Stimulated activated CD8-positive, alpha-beta memory T cell treated with anti-CD3 and anti-CD28 coated beads, Interleukin-7, amount 100 ng/mL, for 4 hours (primary cell): Measurements from ENCODE around the gene PTGES.
"Not testable (repeated sequence)": the region's sequence is repeated elsewhere in the genome, so short reads cannot be mapped to it uniquely, and the experiment has no call there.

Experiments
- DNase-seq, 2 donors: peaks; one replicate each; pipeline ENCODE4 v3.0.0-alpha.2; 2020; ENCODE audit warnings: low read depth in 2 of 2

PTGES gene

DNA sequence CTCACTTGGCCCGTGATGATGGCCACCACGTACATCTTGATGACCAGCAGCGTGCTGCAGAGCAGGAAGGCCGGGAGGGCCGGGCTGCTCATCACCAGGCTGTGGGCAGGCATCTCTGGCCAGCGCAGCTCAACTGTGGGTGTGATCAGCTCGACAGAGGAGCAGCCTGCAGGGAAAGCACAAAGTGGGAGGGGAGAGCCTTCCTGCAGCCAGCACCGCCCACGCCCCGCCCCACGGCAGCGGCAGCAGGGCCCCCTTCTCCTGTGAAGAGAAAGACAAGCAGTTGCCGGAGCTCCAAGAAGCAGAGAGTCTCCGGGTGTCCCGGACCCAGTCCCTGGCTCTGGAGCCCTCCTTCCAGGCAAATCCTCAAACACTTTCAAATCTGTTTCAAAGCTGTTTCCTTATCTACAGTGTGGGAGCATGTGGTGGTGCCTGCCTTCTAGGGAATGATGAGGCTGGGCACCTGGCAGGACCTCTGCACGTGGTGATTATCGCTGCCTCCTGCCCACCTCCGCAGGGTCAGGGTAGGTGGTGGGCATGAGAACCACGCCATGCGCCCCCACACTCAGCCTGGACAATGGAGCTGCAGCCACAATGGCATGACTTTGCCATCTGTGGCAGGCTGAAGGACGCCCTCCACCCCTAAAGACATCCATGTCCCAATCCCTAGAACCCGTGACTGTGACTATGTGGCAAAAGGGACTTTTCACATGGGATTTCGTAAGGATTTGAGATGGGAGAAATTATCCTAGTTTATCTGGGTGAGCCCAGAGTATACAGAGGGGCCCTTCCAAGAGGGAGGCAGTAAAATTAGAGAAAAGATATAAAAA is at the start of gene PTGES:
PTGES (minus strand) TSS at position 143 of the 830 bp plus-strand sequence; CDS start at position 113, 30 bp downstream.
- peak; percentile 9 to 52 for DNase-seq

DNA sequence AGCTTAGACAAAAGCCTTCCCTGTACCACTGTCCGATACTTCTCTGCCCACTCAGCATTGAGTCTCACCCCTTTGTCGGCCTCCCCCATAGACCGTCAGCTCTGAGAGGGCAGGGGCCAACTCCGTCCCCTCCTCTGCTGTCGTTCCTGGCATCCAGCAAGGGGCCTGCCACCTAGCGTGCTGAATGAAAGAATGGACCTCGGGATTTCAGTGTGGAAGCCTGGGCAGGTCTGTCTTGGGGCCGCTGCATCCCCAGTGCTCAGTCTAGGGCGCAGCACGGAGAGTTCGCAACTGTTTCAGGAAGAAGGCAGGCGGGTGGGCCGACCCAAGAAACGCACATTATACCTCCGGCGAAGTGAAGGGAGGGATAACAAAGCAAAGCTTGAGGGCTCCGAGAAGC is 48.7 kb upstream of the PTGES start:
- DNase-seq: no peak

DNA sequence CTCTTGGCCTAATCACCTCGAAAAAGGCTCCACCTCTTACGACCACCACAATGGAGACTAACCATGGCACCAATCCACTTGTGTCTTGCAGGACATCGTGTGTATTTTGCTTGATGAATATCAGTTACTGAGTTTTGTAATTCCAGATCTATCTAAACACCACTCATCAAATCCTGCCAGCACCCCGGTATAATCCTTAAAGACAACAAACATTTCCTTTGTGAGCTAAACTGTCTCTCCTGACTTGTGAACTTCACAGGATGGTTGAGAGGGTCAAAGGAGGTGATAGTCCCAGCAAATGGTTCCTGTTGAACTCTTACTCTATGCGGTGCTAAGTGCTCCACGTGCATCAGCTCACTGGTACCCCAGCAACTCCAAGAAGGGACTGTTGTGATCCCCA is 46.1 kb upstream of the PTGES start:
- no peak for DNase-seq

DNA sequence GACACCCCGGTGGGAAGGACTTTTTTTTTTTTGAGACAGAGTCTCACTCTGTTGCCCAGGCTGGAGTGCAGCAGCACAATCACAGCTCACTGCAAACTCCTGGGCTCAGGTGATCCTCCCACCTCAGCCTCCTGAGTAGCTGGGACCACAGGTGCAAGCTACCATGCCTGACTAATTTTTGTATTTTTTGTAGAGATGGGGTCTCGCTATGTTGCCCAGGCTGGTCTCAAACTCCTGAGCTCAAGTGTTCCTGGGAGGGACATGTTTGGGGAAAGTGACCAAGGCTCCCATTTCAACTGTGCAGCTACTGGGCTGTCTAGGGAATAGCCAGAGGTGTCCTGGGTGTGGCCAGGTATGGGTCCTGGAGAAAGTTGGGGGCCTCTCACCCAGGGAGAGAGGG is 43.2 kb upstream of the PTGES start:
- not testable (repeated sequence) for DNase-seq

GRCh38 chr9:129794549-129794948 is 41.7 kb upstream of the PTGES start:
- DNase-seq: no peak

- no peak for DNase-seq
Measured at GRCh38 chr9:129786481-129786880, 33.6 kb upstream of the PTGES start.

DNA sequence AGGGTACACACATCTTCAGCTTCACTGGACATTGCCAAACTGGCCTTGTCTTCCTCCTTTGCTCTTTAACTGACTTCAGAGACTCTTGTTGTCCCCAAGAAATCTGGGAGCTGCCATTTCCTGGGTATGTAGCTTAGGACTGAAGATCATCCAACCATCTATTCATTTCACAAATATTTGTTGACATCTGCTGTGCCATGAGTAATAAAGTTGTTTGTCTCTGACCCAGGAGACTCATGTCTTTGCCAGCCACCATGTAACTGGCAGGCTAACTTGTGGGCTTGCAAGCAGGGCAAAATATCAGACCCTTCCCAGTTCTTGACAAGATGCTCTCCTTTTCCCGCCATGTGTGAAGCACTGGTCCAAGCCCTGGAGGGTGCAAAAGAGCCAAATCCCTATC is 33.0 kb upstream of the PTGES start:
- no peak for DNase-seq

DNA sequence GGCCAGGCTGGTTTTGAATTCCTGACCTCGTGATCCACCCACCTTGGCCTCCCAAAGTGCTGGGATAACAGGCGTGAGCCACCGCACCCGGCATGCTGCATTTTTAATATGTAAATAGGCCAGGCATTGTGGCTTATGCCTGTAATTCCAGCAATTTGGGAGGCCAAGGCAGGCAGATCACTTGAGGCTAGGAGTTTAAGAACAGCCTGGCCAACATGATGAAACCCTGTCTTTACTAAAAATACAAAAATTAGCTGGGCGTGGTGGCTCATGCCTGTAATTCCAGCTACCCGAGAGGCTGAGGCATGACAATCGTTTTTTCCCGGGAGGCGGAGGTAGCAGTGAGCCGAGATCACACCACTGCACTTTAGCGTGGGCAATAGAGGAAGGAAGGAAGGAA is 32.1 kb upstream of the PTGES start:
- not testable (repeated sequence) for DNase-seq

DNA sequence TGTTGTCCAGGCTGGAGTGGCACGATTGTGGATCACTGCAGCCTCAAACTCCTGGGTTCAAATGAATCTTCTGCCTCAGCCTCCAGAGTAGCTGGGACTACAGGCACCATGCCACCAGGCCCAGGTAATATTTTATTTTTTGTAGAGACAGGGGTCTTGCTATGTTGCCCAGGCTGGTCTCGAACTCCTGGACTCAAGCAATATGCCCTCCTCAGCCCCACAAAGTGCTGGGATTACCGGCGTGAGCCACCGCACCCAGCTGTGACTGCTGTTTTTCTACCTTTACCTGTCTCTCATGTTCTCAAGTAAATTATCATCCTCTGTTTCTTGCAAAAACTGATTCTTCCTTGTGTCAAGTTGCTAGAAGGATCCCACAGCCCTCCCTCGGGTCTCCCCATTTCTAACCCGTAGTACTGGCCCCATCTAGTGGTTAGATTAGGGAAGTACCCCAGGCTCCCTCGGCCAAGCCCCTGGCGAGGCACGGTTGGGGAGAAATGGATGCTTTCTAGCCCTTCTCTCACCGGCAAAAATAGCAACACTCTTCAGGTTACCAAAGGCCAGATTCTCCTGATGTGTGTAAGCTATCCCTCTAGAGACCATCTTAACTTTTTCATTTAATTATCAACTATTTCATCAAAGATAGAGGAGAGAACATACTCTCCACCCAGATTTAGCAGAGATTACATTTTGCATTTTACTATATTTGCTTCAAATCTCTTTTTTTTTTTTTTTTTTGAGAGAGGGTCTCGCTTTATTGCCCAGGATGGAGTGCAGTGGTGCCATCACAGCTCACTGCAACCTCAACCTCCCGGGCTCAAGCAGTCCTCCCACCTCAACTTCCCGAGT is 30.9 kb upstream of the PTGES start:
- DNase-seq: peak; percentile 46 to 55

DNA sequence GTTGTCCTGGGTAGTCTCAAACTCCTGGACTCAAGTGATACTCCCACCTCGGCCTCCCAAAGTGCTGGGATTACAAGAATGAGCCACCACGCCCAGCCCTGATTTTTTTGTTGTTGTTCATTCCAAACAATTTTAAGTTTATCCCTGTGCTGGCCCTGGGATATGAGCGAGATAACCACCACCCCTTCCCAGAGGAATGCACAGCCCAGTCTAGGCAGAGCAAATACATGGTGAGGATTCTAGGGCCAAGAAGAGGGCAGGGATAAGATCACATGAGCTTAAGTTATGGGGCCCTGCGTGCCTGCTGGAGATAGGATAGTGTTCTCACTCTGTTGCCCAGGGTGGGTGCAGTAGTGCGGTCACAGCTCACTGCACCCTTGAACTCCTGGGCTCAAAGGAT is 29.1 kb upstream of the PTGES start:
- DNase-seq: no peak

DNA sequence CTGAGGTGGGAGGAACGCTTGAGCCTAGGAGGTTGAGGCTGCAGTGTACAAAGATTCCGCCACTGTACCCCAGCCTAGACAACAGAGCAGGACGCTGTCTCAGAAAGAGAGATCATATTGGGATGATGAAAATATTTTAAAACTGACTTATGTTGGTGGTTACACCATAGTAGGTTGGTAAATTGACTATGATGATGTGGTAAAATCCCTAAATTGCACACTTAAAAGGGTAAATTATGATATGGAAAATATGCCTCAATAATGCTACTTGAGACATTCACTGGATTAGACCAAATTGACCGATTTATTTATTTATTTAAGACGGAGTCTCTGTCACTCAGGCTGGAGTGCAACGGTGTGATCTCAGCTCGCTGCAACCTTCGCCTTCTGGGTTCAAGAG is 28.3 kb upstream of the PTGES start:
- DNase-seq: no peak

DNA sequence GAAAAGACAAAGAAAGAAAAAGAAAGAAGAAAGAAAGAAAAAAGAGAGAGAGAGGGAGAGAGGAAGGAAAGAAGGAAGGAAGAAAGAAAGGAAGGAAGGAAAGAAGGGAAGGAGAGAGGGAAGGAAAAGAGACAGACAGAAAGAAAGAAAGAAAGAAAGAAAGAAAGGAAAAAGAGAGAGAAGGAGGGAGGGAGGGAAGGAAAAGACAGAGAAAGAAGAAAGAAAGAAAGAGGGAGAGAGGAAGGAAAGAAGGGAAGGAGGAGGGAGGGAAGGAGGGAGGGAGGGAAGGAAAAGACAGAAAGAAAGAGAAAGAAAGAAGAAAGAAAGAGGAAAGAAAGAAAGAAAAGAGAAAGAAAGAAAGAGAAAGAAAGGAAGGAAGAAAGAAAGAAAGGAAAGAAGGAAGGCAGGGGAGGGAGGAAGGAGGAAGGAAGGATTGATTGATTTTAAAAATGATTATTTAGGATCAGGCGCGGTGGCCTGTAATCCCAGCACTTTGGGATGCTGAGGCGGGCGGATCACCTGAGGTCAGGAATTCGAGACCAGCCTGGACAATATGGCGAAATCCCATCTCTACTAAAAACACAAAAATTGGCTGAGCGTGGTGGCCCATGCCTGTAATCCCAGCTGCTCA is 26.8 kb upstream of the PTGES start:
- no peak for DNase-seq

DNA sequence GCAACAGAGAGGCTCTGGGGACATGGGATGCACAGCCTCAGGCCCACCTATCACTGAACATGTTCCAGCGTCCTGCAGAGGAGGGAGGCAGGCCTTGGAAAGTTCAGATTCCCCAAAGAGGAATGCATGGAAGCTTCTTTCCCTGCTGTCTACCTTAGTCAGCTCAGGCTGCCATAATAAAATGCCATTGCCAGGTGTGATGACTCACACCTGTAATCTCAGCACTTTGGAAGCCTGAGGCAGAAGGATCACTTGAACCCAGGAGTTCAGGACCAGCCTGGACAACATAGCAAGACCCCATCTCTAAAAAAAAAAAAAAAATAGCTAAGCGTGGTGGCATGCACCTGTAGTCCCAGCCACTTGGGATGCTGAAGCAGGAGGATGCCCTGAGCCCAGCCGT is 25.6 kb upstream of the PTGES start:
- DNase-seq: no peak

DNA sequence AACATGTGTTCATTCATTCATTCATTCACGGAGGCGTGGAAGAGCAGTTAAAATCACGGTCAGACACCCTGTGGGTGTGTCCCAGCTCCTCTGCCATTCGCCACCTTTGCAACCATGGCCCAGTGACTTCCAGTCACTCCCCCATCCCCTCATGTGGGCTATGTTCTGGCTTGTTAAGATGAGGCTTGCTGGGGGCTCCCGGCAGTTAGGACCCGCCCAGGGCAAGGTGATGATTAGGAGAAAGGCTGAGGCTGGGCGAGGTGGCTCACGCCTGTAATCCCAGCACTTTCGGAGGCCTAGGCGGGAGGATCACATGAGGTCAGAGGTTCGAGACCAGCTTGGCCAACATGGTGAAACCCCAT is 24.9 kb upstream of the PTGES start:
- DNase-seq: no peak

GRCh38 chr9:129776938-129777768 is 24.3 kb upstream of the PTGES start:
- DNase-seq: peak; percentile 14 to 47

- no peak for DNase-seq
Measured at GRCh38 chr9:129776566-129776937, 23.7 kb upstream of the PTGES start.

- not testable (repeated sequence) for DNase-seq
Measured at GRCh38 chr9:129776096-129776495, 23.3 kb upstream of the PTGES start.

GRCh38 chr9:129775448-129775798 is 22.6 kb upstream of the PTGES start:
- no peak for DNase-seq

- DNase-seq: no peak
Measured at GRCh38 chr9:129774791-129775447, 22.1 kb upstream of the PTGES start.

DNA sequence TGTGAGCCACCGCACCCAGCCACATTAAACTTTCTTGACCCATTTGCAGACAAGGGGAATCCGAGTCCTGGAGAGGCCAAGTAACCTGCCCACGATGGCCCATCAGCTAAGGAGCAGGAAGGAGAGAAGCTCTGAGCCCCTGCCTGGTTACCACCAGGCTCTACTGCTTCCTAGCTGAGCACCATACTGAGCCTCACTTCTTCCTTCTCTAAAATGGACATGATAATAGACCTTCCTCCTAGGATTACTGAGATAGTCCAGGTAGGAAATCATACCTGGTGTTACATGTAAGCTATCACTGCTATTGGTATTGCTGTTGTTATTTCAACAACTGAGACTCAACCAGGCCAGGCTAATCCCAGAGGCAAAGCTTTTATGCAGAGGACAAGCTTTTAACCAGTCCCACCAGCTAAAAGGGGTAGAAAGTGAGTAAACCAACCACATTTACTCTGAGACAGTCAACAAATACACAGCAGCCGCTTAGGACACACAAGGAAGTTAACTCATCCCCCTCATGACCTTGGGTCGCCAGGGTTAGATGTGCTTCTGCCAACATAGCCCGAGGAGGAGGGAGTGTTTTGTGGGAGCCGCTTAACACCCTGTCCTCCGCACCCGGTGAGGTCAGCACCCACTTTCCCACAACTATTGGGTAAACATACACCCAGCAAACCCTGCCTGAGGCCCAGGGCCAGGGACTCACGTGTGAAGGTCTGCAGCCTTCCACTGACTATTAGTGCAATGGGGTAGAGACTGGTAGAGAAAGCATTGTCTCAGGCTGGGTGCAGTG is 20.6 kb upstream of the PTGES start:
- DNase-seq: no peak
